DND-41 (cell line): ENCODE results near the gene LRRC32.

Experiments used
- ATAC-seq: fragments of 200-7000 bp; cut with Tn5 transposase; 3 replicates; pipeline ENCODE4 v1.9.1; 2021; ENCODE audit warnings: low read depth; ENCODE audit not compliant: insufficient read depth
- DNase-seq: peaks from one replicate; pipeline ENCODE4 v3.0.0-alpha.2; 2020
- H2AFZ ChIP-seq: 2 replicates; pipeline ENCODE4 v1.6.0; 2012; ENCODE audit warnings: low read depth, low read length
- H3K27ac ChIP-seq: 2 replicates; pipeline ENCODE4 v1.5.1; 2012; ENCODE audit warnings: low read length, inconsistent platforms
- H3K27me3 ChIP-seq: fragments of 200-600 bp; sonication (generic); 2 replicates; pipeline ENCODE4 v1.6.0; 2012; ENCODE audit warnings: low read length, mild to moderate bottlenecking, inconsistent platforms; ENCODE audit not compliant: insufficient read depth, poor library complexity
- H3K36me3 ChIP-seq: 2 replicates; pipeline ENCODE4 v1.5.1; 2012; ENCODE audit warnings: low read length, inconsistent platforms; ENCODE audit not compliant: insufficient read depth
- H3K4me1 ChIP-seq: 2 replicates; pipeline ENCODE4 v1.5.1; 2012; ENCODE audit warnings: mild to moderate bottlenecking, low read length; ENCODE audit not compliant: insufficient read depth
- H3K4me2 ChIP-seq: 2 replicates; pipeline ENCODE4 v1.6.0; 2012; ENCODE audit warnings: mild to moderate bottlenecking, moderate library complexity, low read length, inconsistent platforms; ENCODE audit not compliant: insufficient read depth
- H3K4me3 ChIP-seq, 2 experiments: fragments of 200-600 bp in 1 of 2; shearing (Covaris generic) in 1 of 2; 2 replicates each; pipeline ENCODE4 v1.5.1; 2012 to 2016; ENCODE audit warnings: inconsistent platforms in 2 of 2, low read length in 2 of 2, mild to moderate bottlenecking in 2 of 2, low read depth in 1 of 2, moderate library complexity in 1 of 2
- H3K79me2 ChIP-seq: 2 replicates; pipeline ENCODE4 v1.6.0; 2012; ENCODE audit warnings: low read length, inconsistent platforms; ENCODE audit not compliant: insufficient read depth
- H3K9ac ChIP-seq: 2 replicates; pipeline ENCODE4 v1.6.0; 2012; ENCODE audit warnings: low read depth, mild to moderate bottlenecking, inconsistent platforms, low read length, moderate library complexity
- H3K9me3 ChIP-seq: 2 replicates; pipeline ENCODE4 v1.5.1; 2012; ENCODE audit warnings: low read length, moderate library complexity, mild to moderate bottlenecking, inconsistent platforms; ENCODE audit not compliant: insufficient read depth, severe bottlenecking
- H4K20me1 ChIP-seq: 2 replicates; pipeline ENCODE4 v1.6.0; 2012; ENCODE audit warnings: low read length; ENCODE audit not compliant: insufficient read depth
- EZH2 ChIP-seq: IDR thresholded peaks from 3 replicates; pipeline ENCODE4 v1.6.1; 2012; ENCODE audit warnings: borderline replicate concordance, low read depth, mild to moderate bottlenecking, moderate library complexity, low read length, inconsistent platforms; ENCODE audit not compliant: severe bottlenecking
- TF ChIP-seq, protein P1 (sequence below): IDR thresholded peaks from 2 replicates; pipeline ENCODE4 v1.5.1; 2012; ENCODE audit warnings: borderline replicate concordance, low read length, moderate library complexity, mild to moderate bottlenecking; ENCODE audit not compliant: poor library complexity, severe bottlenecking; ENCODE audit errors: extremely low read depth

The LRRC32 gene

DNA sequence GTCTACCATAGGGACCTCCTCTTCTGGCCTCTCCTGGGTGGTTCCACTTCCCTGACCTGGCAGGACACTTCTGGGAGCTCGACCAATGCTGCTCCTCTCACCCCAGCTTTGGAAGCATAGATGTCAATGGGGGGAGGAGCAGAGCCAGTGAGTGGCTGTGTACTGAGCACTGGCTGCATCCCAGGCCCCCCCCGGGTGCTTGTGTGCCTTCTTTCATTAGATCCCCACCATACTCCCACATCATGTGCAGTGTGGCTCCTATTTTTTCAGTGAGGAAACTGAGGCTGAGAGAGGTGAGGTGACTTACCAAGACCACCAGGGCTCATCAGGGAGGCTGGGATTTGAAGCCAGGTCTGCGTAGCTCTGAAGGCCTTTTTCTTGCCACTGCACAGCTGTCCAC lies 44.3 kb downstream of the LRRC32 start:
- ATAC-seq (no peak), DNase-seq (no peak)
- H3K4me3 ChIP-seq, result no peak overlapping the region
- no peaks in the 10 kb centered on the region for H3K4me1 ChIP-seq
- H2AFZ ChIP-seq, result no peak overlapping the region
- no peaks in the 10 kb centered on the region for H3K79me2 ChIP-seq
- H3K9ac ChIP-seq, result no peak overlapping the region
- H3K4me2 ChIP-seq, result no peak overlapping the region
- TF ChIP-seq EZH2, result no peak
- TF ChIP-seq, protein P1, sequence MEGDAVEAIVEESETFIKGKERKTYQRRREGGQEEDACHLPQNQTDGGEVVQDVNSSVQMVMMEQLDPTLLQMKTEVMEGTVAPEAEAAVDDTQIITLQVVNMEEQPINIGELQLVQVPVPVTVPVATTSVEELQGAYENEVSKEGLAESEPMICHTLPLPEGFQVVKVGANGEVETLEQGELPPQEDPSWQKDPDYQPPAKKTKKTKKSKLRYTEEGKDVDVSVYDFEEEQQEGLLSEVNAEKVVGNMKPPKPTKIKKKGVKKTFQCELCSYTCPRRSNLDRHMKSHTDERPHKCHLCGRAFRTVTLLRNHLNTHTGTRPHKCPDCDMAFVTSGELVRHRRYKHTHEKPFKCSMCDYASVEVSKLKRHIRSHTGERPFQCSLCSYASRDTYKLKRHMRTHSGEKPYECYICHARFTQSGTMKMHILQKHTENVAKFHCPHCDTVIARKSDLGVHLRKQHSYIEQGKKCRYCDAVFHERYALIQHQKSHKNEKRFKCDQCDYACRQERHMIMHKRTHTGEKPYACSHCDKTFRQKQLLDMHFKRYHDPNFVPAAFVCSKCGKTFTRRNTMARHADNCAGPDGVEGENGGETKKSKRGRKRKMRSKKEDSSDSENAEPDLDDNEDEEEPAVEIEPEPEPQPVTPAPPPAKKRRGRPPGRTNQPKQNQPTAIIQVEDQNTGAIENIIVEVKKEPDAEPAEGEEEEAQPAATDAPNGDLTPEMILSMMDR, result no peak
- H3K36me3 ChIP-seq, result no peaks in the 10 kb centered on the region
- no peaks in the 10 kb centered on the region for H3K27me3 ChIP-seq
- no peaks in the 10 kb centered on the region for H4K20me1 ChIP-seq
- H3K9me3 ChIP-seq, result no peaks in the 10 kb centered on the region
- H3K27ac ChIP-seq, result no peak overlapping the region

DNA sequence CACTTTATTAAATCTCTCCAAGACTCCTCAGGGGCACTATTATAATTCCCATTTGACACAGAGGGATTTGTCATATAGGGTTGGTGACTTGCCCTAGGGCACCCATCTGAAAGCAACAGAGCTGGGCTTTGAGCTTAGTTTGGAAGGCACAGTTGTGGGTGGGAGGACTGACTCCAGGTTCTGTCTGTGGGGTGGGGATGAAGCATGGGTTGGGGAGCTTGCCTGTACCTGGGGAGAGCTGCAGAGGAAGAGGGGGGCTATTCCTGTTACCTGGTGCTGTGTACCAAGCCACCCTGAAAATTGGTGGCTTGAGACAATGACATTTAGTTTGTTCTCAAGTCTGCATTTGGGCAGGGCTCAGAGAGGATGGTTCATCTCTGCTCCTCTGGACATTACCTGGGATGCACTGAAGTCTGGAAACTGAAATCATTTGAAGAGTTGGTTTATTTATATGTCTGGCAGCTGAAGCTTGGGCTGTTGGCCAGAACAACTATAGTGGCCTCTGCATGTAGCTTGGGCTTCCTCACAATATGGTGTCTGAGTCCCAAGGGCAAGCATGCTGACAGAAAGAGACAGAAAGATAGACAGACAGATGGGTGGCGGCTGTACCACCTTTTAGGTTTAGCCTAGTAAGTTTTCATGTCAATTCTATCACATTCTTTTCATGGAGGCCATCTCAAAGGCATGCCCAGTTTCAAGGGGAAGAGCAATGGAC lies 44.9 kb downstream of the LRRC32 start:
- no peaks in the 10 kb centered on the region for H3K79me2 ChIP-seq
- H3K4me3 ChIP-seq, result no peak overlapping the region
- ATAC-seq (no peak), DNase-seq (no peak)
- H3K4me1 ChIP-seq, result no peaks in the 10 kb centered on the region
- no peak overlapping the region for H2AFZ ChIP-seq
- no peaks in the 10 kb centered on the region for H3K36me3 ChIP-seq
- H4K20me1 ChIP-seq, result no peaks in the 10 kb centered on the region
- no peak overlapping the region for H3K4me2 ChIP-seq
- no peaks in the 10 kb centered on the region for H3K27me3 ChIP-seq
- H3K9ac ChIP-seq, result no peak overlapping the region
- no peak overlapping the region for H3K27ac ChIP-seq
- TF ChIP-seq, protein P1, result no peak
- no peak for TF ChIP-seq EZH2
- H3K9me3 ChIP-seq, result no peaks in the 10 kb centered on the region

DNA sequence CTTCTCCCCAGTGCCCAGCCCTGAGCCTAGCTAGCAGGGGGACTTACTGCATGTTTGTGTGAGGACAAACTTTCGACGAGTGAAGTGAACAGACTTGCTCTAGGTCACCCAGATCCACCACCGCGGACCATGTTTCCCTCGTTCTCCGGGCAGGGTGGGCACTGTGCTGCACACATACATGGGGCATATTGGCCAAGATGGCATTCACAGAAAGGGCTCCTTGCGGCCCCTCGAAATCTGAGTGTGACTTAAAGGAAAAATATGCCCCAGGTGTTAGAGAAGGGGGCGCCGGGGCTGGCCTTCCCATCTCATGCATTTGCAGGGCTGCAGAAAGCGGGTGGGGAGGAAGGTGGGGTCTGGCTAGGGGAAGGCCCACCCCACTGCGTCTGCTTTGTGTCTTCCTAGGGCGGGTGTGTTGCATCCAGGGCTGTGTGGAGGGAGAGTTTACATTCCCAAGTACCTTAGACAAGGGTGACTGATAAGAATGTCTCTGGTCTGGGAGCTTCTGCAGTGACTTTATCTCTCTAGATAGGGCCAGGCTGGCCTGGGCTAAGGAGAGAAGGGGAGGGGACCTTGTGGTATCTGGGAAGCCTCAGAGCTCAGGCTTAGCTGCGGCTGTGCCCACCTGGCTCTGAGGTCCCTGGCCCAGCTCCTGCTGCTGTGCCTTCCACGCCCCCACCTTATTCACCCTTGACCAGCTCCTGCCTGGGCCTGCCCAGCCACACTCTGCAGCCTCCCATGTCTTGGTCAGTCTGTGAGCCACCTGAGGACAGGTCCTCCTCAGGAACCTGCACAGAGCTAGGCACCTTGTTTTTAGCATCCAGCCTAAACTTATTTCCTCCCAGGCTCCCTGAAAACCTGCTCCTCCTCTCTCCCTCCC lies 45.8 kb downstream of the LRRC32 start:
- Histone ChIP-seq H4K20me1 (no peaks in the 10 kb centered on the region), H3K4me1 (no peaks in the 10 kb centered on the region), H3K27me3 (no peaks in the 10 kb centered on the region), H3K4me3 (no peak overlapping the region), H3K79me2 (no peaks in the 10 kb centered on the region), H3K9me3 (no peaks in the 10 kb centered on the region), H3K4me2 (no peak overlapping the region), H3K9ac (no peak overlapping the region), H3K27ac (no peak overlapping the region), H3K36me3 (no peaks in the 10 kb centered on the region), H2AFZ (no peak overlapping the region)
- ATAC-seq, result no peak
- no peak for DNase-seq
- TF ChIP-seq EZH2, result no peak
- TF ChIP-seq, protein P1, result no peak
